ENCODE measurements around the gene NFKBIA. TPM values are rescaled to one million over a fixed set of nuclear protein-coding genes. Genes with fewer than 3 reads are reported as not detected.
A peak's percentile ranks its signal among the peaks of the same experiment; 100 is the strongest.

Gene NFKBIA
- total and polyA plus RNA-seq, 2 donors (not counting 1 experiment from before 2014, with no cell fraction given) = 17.7 to 67.9 TPM

DNA sequence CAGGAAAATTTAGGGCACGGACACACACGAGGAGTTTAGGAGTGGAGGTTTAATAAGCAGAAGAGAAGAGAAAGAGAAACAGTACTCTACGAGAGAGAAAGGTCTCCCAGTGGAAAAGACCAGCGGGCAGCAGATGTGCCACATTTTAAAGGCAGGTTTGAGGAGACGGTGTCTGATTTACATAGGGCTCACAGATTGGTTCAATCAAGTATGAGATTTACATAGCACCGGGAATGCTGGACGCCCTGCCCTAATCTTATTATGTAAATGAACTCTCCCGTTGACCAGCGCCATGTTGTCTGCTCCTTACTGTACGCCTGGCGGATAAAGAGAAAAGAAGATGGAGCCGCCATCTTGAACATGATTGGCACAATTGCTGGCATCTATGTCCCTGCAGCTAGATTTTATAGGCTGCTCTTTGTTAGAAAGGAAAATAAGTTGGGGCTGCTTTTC lies 17.9 kb downstream of the NFKBIA start:
- no peak for DNase-seq (ENCODE audit: low read depth in 2 of 2)
- Histone ChIP-seq H4K20me1 (ENCODE audit: control insufficient read depth, extremely low read depth, insufficient read depth, low read length) (no peaks in the 10 kb centered on the region), H3K4me3 (replicated peaks in 1 of 4; ENCODE audit: control extremely low read depth in 1 of 4, insufficient read depth in 1 of 4, low read depth in 3 of 4, low read length in 4 of 4) (no peak overlapping the region), H2AFZ (ENCODE audit: low read length) (no peak overlapping the region), H3K79me2 (ENCODE audit: control insufficient read depth, insufficient read depth, low read length) (no peaks in the 10 kb centered on the region), H3K9me3 (ENCODE audit: control insufficient read depth, insufficient read depth, low read depth, low read length) (no peaks in the 10 kb centered on the region), H3K9ac (ENCODE audit: insufficient read depth, low read length) (no peak overlapping the region), H3K4me1 (ENCODE audit: control insufficient read depth, extremely low read depth, insufficient read depth, low read length) (peaks cover 24% of the 10 kb centered on the region), H3K36me3 (ENCODE audit: control insufficient read depth, insufficient read depth, low read length) (no peaks in the 10 kb centered on the region), H3K27me3 (ENCODE audit: control insufficient read depth, insufficient read depth, low read length) (no peaks in the 10 kb centered on the region), H3K4me2 (ENCODE audit: extremely low read depth, insufficient read depth, low read length) (no peak overlapping the region), H3K27ac (ENCODE audit: insufficient read depth, low read length) (no peak overlapping the region)
- TF ChIP-seq, protein P1, sequence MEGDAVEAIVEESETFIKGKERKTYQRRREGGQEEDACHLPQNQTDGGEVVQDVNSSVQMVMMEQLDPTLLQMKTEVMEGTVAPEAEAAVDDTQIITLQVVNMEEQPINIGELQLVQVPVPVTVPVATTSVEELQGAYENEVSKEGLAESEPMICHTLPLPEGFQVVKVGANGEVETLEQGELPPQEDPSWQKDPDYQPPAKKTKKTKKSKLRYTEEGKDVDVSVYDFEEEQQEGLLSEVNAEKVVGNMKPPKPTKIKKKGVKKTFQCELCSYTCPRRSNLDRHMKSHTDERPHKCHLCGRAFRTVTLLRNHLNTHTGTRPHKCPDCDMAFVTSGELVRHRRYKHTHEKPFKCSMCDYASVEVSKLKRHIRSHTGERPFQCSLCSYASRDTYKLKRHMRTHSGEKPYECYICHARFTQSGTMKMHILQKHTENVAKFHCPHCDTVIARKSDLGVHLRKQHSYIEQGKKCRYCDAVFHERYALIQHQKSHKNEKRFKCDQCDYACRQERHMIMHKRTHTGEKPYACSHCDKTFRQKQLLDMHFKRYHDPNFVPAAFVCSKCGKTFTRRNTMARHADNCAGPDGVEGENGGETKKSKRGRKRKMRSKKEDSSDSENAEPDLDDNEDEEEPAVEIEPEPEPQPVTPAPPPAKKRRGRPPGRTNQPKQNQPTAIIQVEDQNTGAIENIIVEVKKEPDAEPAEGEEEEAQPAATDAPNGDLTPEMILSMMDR (conservative IDR thresholded peaks at IDR 0.05 in 1 of 2, IDR thresholded peaks at IDR 0.05 in 1 of 2; ENCODE audit: low read depth in 1 of 2, low read length in 2 of 2) = no peak
- no peak for TF ChIP-seq EZH2 (IDR thresholded peaks at IDR 0.05; ENCODE audit: low read length, missing control alignments)

DNA sequence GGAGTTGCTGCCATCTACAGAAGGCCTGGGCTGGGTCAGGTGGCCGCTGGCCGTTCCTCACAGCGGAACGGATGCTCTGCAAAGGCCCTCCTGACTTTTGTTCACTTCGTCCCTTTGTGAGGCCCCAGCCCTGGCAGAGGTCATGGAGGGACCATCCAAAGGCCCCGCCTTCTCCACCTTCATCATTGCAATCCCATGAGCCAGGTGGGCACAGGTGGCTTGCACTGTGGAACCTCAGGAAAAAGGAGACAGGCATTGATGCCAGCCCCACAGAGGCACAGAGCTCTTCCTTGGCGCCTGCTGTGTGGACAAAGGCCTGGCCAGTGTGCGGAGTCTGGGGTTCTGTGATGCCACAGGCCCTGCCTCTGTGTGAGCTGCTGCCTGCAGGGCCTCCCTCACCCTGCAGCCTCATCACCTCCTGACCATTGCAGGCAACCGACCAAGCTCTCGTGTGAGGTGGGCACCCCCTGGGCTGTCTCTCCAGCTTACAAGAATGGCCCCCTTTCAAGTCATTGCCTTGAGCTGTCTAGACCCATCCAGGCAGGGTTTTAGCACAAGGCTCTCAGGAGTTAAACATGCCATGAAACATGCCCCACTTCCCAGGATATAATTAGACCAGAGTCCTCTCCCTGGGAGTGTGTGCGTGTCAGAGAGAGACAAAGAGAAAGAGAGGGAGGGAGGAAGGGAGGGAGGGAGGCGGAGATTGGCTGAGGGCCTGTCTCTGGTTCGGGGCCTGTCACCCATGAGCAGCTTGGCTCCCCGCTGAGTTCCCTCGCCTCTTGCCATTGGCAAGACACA lies 19.3 kb downstream of the NFKBIA start:
- TF ChIP-seq, protein P1 (conservative IDR thresholded peaks at IDR 0.05 in 1 of 2, IDR thresholded peaks at IDR 0.05 in 1 of 2; ENCODE audit: low read depth in 1 of 2, low read length in 2 of 2) = no peak
- TF ChIP-seq EZH2 (IDR thresholded peaks at IDR 0.05; ENCODE audit: low read length, missing control alignments) = no peak
- peak; percentile 89 to 92 for DNase-seq (ENCODE audit: low read depth in 2 of 2)
- Histone ChIP-seq H3K79me2 (ENCODE audit: control insufficient read depth, insufficient read depth, low read length) (no peaks in the 10 kb centered on the region), H3K4me1 (ENCODE audit: control insufficient read depth, extremely low read depth, insufficient read depth, low read length) (peaks cover 21% of the 10 kb centered on the region), H3K36me3 (ENCODE audit: control insufficient read depth, insufficient read depth, low read length) (no peaks in the 10 kb centered on the region), H3K27me3 (ENCODE audit: control insufficient read depth, insufficient read depth, low read length) (no peaks in the 10 kb centered on the region), H3K4me2 (ENCODE audit: extremely low read depth, insufficient read depth, low read length) (peak overlapping the region; percentile 21), H2AFZ (ENCODE audit: low read length) (peak overlapping the region; percentile 66), H3K27ac (ENCODE audit: insufficient read depth, low read length) (peak overlapping the region; percentile 88), H3K9me3 (ENCODE audit: control insufficient read depth, insufficient read depth, low read depth, low read length) (no peaks in the 10 kb centered on the region), H4K20me1 (ENCODE audit: control insufficient read depth, extremely low read depth, insufficient read depth, low read length) (no peaks in the 10 kb centered on the region), H3K4me3 (replicated peaks in 1 of 4; ENCODE audit: control extremely low read depth in 1 of 4, insufficient read depth in 1 of 4, low read depth in 3 of 4, low read length in 4 of 4) (no peak overlapping the region), H3K9ac (ENCODE audit: insufficient read depth, low read length) (peak overlapping the region; percentile 60)

DNA sequence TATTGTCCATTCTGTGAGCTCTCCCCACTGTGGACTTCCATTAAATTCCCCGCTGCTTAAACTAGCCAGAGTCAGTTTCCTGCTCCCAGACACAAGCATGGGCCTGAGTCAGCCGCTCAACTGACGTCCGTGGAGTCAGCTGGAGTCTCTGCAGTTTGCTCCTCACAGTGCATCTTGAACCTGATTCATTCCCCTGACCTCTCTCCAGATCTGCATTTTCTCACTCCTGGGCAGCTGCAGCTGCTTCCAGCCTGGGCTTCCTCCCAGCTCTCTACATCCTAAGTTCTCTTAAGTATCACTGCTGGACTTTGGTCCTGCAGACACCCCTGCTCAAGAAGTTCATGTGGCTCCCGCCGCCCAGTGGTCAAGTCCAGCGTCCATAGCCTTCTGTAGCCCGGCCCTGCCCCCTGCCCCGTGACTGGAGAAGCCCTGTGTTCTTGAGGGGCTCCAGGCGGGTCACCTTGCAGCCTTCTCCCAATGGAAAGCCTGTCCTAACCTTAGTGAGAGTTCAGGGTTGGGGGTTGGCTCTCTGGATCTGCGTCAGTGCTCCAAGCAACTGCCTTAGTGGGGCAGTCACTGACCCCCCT lies 20.0 kb downstream of the NFKBIA start:
- peak overlapping the region; percentile 60 for H3K9ac ChIP-seq (ENCODE audit: insufficient read depth, low read length)
- H4K20me1 ChIP-seq (ENCODE audit: control insufficient read depth, extremely low read depth, insufficient read depth, low read length) = no peaks in the 10 kb centered on the region
- peak overlapping the region; percentile 21 for H3K4me2 ChIP-seq (ENCODE audit: extremely low read depth, insufficient read depth, low read length)
- H3K79me2 ChIP-seq (ENCODE audit: control insufficient read depth, insufficient read depth, low read length) = no peaks in the 10 kb centered on the region
- DNase-seq (ENCODE audit: low read depth in 2 of 2) = peak; percentile 96 to 97
- H3K4me3 ChIP-seq (replicated peaks in 1 of 4; ENCODE audit: control extremely low read depth in 1 of 4, insufficient read depth in 1 of 4, low read depth in 3 of 4, low read length in 4 of 4) = no peak overlapping the region
- H3K27ac ChIP-seq (ENCODE audit: insufficient read depth, low read length) = peak overlapping the region; percentile 88
- TF ChIP-seq, protein P1 (conservative IDR thresholded peaks at IDR 0.05 in 1 of 2, IDR thresholded peaks at IDR 0.05 in 1 of 2; ENCODE audit: low read depth in 1 of 2, low read length in 2 of 2) = peak in 1 of 2 donors; percentile 23
- TF ChIP-seq EZH2 (IDR thresholded peaks at IDR 0.05; ENCODE audit: low read length, missing control alignments) = no peak
- H3K4me1 ChIP-seq (ENCODE audit: control insufficient read depth, extremely low read depth, insufficient read depth, low read length) = peaks cover 21% of the 10 kb centered on the region
- H3K36me3 ChIP-seq (ENCODE audit: control insufficient read depth, insufficient read depth, low read length) = no peaks in the 10 kb centered on the region
- no peak overlapping the region for H2AFZ ChIP-seq (ENCODE audit: low read length)
- no peaks in the 10 kb centered on the region for H3K9me3 ChIP-seq (ENCODE audit: control insufficient read depth, insufficient read depth, low read depth, low read length)
- H3K27me3 ChIP-seq (ENCODE audit: control insufficient read depth, insufficient read depth, low read length) = no peaks in the 10 kb centered on the region

Measured in fibroblast of lung (primary cell).